HCT116 (cell line): Measurements from ENCODE around the gene SLC18B1. TPM values are rescaled to one million over a fixed set of nuclear protein-coding genes. Genes with fewer than 3 reads are reported as not detected.

Experiments
- ATAC-seq: fragments of 200-7000 bp; cut with Tn5 transposase; 2 replicates; pipeline ENCODE4 v1.9.1; 2020; ENCODE audit warnings: mild to moderate bottlenecking, moderate library complexity
- BruUV-seq: library from RNA; stranded (reverse); fragments of 400-500 nt; replicated peaks from 2 replicates; lab custom pipeline; 2021; lab: Mats Ljungman, UMichigan
- CTCF ChIA-PET: fragments of 300-600 bp; sonication (Branson Sonifier 250); formaldehyde crosslinking; loops from one replicate; lab custom pipeline; 2021; ENCODE audit warnings: antibody characterized with exemption; lab: Charles Lee
- POLR2A ChIA-PET: fragments of 300-600, 350-600 bp; sonication (Branson Sonifier 250); formaldehyde crosslinking; loops from one replicate; lab custom pipeline; 2021; ENCODE audit warnings: antibody characterized with exemption; lab: Charles Lee
- RAD21 ChIA-PET, 2 experiments: fragments of 300-600 bp; sonication (Branson Sonifier 250); formaldehyde crosslinking; loops; one replicate each; lab custom pipeline; 2023; ENCODE audit warnings: low total read pairs in 2 of 2; ENCODE audit not compliant: uncharacterized antibody in 2 of 2, unreplicated experiment in 2 of 2, low non-redundant PET in 1 of 2; lab: Charles Lee
- DNase-seq: peaks from one replicate; pipeline ENCODE4 v3.0.0-alpha.2; 2010; ENCODE audit warnings: low read depth, low spot score
- H2AFZ ChIP-seq: fragments of 200-600 bp; shearing (Covaris generic), sonication (generic); 2 replicates; pipeline ENCODE4 v1.6.1; 2017; ENCODE audit warnings: low read depth, mixed run types, mixed read lengths, antibody characterized with exemption, low read length; ENCODE audit not compliant: poor library complexity, severe bottlenecking
- H3K27ac ChIP-seq: 2 replicates; pipeline ENCODE4 v1.5.1; 2012; ENCODE audit warnings: low read depth, low read length
- H3K27me3 ChIP-seq: fragments of 200-600 bp; sonication (generic); 2 replicates; pipeline ENCODE4 v1.6.1; 2016; ENCODE audit warnings: mixed run types, low read length, mixed read lengths; ENCODE audit not compliant: insufficient read depth
- H3K36me3 ChIP-seq, 2 experiments: fragments of 200-500 bp in 1 of 2; fragments of 200-600 bp in 1 of 2; sonication (Bioruptor generic) in 1 of 2; sonication (generic) in 1 of 2; 2 replicates each; pipeline versions ENCODE4 v1.5.1 to v1.6.1; 2014 to 2016; ENCODE audit warnings: low read length in 2 of 2, inconsistent platforms in 1 of 2, mixed read lengths in 1 of 2, mixed run types in 1 of 2; ENCODE audit not compliant: insufficient read depth in 2 of 2, control insufficient read depth in 1 of 2
- H3K4me1 ChIP-seq, 2 experiments: fragments of 200-600 bp in 1 of 2; sonication (generic) in 1 of 2; 2 replicates each; pipeline versions ENCODE4 v1.5.1 to v1.6.1; 2012 to 2017; ENCODE audit warnings: low read length in 2 of 2, inconsistent platforms in 1 of 2, mild to moderate bottlenecking in 1 of 2, mixed read lengths in 1 of 2, mixed run types in 1 of 2, moderate library complexity in 1 of 2; ENCODE audit not compliant: insufficient read depth in 2 of 2, control insufficient read depth in 1 of 2
- H3K4me2 ChIP-seq: fragments of 200-600 bp; sonication (generic); 2 replicates; pipeline ENCODE4 v1.6.1; 2017; ENCODE audit warnings: mixed run types, low read length, mixed read lengths
- H3K4me3 ChIP-seq, 2 experiments: fragments of 200-600 bp in 1 of 2; sonication (generic) in 1 of 2; replicated peaks in 1 of 2; 2 replicates each; pipeline ENCODE4 v1.5.1; 2011 to 2016; ENCODE audit warnings: low read length in 2 of 2, control low read depth in 1 of 2, low read depth in 1 of 2, mild to moderate bottlenecking in 1 of 2, mixed read lengths in 1 of 2, mixed run types in 1 of 2
- H3K79me2 ChIP-seq: fragments of 200-600 bp; sonication (generic); 2 replicates; pipeline ENCODE4 v1.6.1; 2017; ENCODE audit warnings: mild to moderate bottlenecking, mixed run types, low read length, moderate library complexity, mixed read lengths; ENCODE audit not compliant: insufficient read depth
- H3K9ac ChIP-seq: fragments of 200-600 bp; sonication (generic); 2 replicates; pipeline ENCODE4 v1.6.1; 2016; ENCODE audit warnings: low read length, mixed read lengths
- H3K9me2 ChIP-seq: fragments of 200-600 bp; sonication (generic), shearing (Covaris generic); 2 replicates; pipeline ENCODE4 v1.6.1; 2017; ENCODE audit warnings: mixed run types, mild to moderate bottlenecking, moderate library complexity; ENCODE audit not compliant: insufficient read depth
- H3K9me3 ChIP-seq, 2 experiments: fragments of 200-500 bp in 1 of 2; fragments of 200-600 bp in 1 of 2; sonication (Bioruptor generic) in 1 of 2; sonication (generic) in 1 of 2; 2 replicates each; pipeline ENCODE4 v1.6.1; 2014 to 2017; ENCODE audit warnings: low read length in 2 of 2, mixed read lengths in 2 of 2, inconsistent platforms in 1 of 2, low read depth in 1 of 2, mild to moderate bottlenecking in 1 of 2, mixed run types in 1 of 2, moderate library complexity in 1 of 2; ENCODE audit not compliant: control insufficient read depth in 1 of 2, insufficient read depth in 1 of 2
- H4K20me1 ChIP-seq: fragments of 200-600 bp; sonication (generic), shearing (Covaris generic); 2 replicates; pipeline ENCODE4 v1.6.1; 2017; ENCODE audit warnings: mixed run types, mild to moderate bottlenecking, moderate library complexity; ENCODE audit not compliant: insufficient read depth
- ATF3 ChIP-seq: IDR thresholded peaks from 2 replicates; pipeline ENCODE4 v1.6.1; 2012
- CBX3 ChIP-seq: IDR thresholded peaks from 2 replicates; pipeline ENCODE4 v1.6.1; 2012; ENCODE audit warnings: low read depth
- CTCF ChIP-seq, 3 experiments: fragments of 200-600 bp in 1 of 3; sonication (generic) in 1 of 3; IDR thresholded peaks in 2 of 3; conservative IDR thresholded peaks in 1 of 3; 2 replicates each; pipeline ENCODE4 v1.5.1; 2012 to 2017; ENCODE audit warnings: low read depth in 2 of 3, low read length in 2 of 3, antibody characterized with exemption in 1 of 3, borderline replicate concordance in 1 of 3, control low read depth in 1 of 3, mild to moderate bottlenecking in 1 of 3, mixed read lengths in 1 of 3, mixed run types in 1 of 3, moderate library complexity in 1 of 3; ENCODE audit not compliant: insufficient read depth in 1 of 3
- FOSL1 ChIP-seq: IDR thresholded peaks from 2 replicates; pipeline ENCODE4 v1.6.1; 2012; ENCODE audit warnings: low read depth
- JUND ChIP-seq: IDR thresholded peaks from 2 replicates; pipeline ENCODE4 v1.6.1; 2012
- POLR2AphosphoS5 ChIP-seq: IDR thresholded peaks from 2 replicates; pipeline ENCODE4 v1.6.1; 2011; ENCODE audit warnings: mild to moderate bottlenecking, low read depth, low read length, moderate library complexity
- RAD21 ChIP-seq: IDR thresholded peaks from 2 replicates; pipeline ENCODE4 v1.6.1; 2012; ENCODE audit warnings: low read depth, mild to moderate bottlenecking
- SIN3A ChIP-seq: IDR thresholded peaks from 2 replicates; pipeline ENCODE4 v1.6.1; 2012; ENCODE audit warnings: low read depth
- YY1 ChIP-seq: IDR thresholded peaks from 2 replicates; pipeline ENCODE4 v1.6.1; 2011; ENCODE audit warnings: low read length, low read depth, moderate library complexity, mild to moderate bottlenecking; ENCODE audit not compliant: insufficient replicate concordance; ENCODE audit errors: extremely low read depth
- intact Hi-C: fragments of 100-400 bp; cut with micrococcal nuclease; formaldehyde crosslinking; loops from 2 replicates; pipeline ENCODE4 v1.10.0; 2022
- total RNA-seq: library from RNA; stranded (reverse); gene quantifications from one replicate; pipeline ENCODE4 v1.2.1, GENCODE V29; 2021; ENCODE audit not compliant: unreplicated experiment

Gene SLC18B1
- total RNA-seq, 1 experiment from 2014 or later, result 18.1 TPM

GRCh38 chr6:132768051-132768517 lies 30.4 kb downstream of the SLC18B1 start:
- Histone ChIP-seq H3K27ac (no peak overlapping the region), H2AFZ (no peak overlapping the region), H3K36me3 (peaks cover 0 to 10% of the 10 kb centered on the region in 2 experiments; a peak in 2 of 4 replicates), H3K4me3 (no peak overlapping the region), H3K9me3 (no peaks in the 10 kb centered on the region), H3K79me2 (no peaks in the 10 kb centered on the region), H4K20me1 (no peaks in the 10 kb centered on the region), H3K4me2 (peak overlapping the region; percentile 32), H3K9me2 (no peaks in the 10 kb centered on the region), H3K4me1 (peaks cover 0 to 5% of the 10 kb centered on the region in 2 experiments; a peak in 2 of 4 replicates), H3K9ac (no peak overlapping the region), H3K27me3 (no peaks in the 10 kb centered on the region)
- ATAC-seq (peak; percentile 97), DNase-seq (peak; percentile 40)
- ChIA-PET CTCF (interaction anchor here (0.6 to 1.9 kb wide), 5 partner anchors 12 to 488 kb away, joined by 4 to 12 read pairs (median 7); no protein-coding TSS in a partner anchor), RAD21 (interaction anchor here (0.6 to 1.0 kb wide), 2 partner anchors 44 to 98 kb away, joined by 3 to 4 read pairs; no protein-coding TSS in a partner anchor), POLR2A (no interaction called here)
- TF ChIP-seq SIN3A, result no peak
- peak; percentile 67 for TF ChIP-seq RAD21
- peak; percentile 63 to 94 (median 73) for TF ChIP-seq CTCF (IDR thresholded peaks at IDR 0.05 in 2 of 3, conservative IDR thresholded peaks at IDR 0.05 in 1 of 3; ENCODE audit: borderline replicate concordance in 1 of 3, insufficient read depth in 1 of 3, low read depth in 2 of 3, low read length in 2 of 3)
- intact Hi-C loops, result loop anchor here (1.0 to 5.0 kb wide), 3 partner anchors 99 to 466 kb away; no protein-coding TSS in a partner anchor
- no TSS peak for BruUV-seq

- intact Hi-C loops, result loop anchor here (5.0 kb wide), 1 partner anchor 463 kb away; no protein-coding TSS in a partner anchor
Observed at GRCh38 chr6:132765560-132765959, 32.9 kb downstream of the SLC18B1 start.

More at GRCh38 chr6:132765560-132765959, 32.9 kb downstream of the SLC18B1 start:
- H3K9me3 ChIP-seq, result no peaks in the 10 kb centered on the region
- BruUV-seq, result no TSS peak
- H3K4me1 ChIP-seq, result peaks cover 0 to 5% of the 10 kb centered on the region in 2 experiments; a peak in 2 of 4 replicates
- no peaks in the 10 kb centered on the region for H3K27me3 ChIP-seq
- ATAC-seq (no peak), DNase-seq (no peak)
- no peak overlapping the region for H3K4me3 ChIP-seq
- H3K27ac ChIP-seq, result no peak overlapping the region
- H3K9ac ChIP-seq, result no peak overlapping the region
- H3K36me3 ChIP-seq, result peaks cover 0 to 3% of the 10 kb centered on the region in 2 experiments; a peak in 2 of 4 replicates
- POLR2A ChIA-PET, result no interaction called here
- TF ChIP-seq FOSL1, result no peak
- TF ChIP-seq POLR2AphosphoS5, result no peak
- TF ChIP-seq CBX3, result no peak
- TF ChIP-seq JUND, result no peak
- no peak for TF ChIP-seq YY1
- TF ChIP-seq SIN3A, result no peak
- no peak for TF ChIP-seq ATF3
- H3K79me2 ChIP-seq, result no peaks in the 10 kb centered on the region
- RAD21 ChIA-PET, result no interaction called here
- H2AFZ ChIP-seq, result no peak overlapping the region
- H4K20me1 ChIP-seq, result no peaks in the 10 kb centered on the region
- no peak overlapping the region for H3K4me2 ChIP-seq
- no peaks in the 10 kb centered on the region for H3K9me2 ChIP-seq
- CTCF ChIA-PET, result no interaction called here
